A204.1 (cell line): Measurements from ENCODE around the gene TMEM18.
A peak's percentile ranks its signal among the peaks of the same experiment; 100 is the strongest.
"Not testable (repeated sequence)": the region's sequence is repeated elsewhere in the genome, so short reads cannot be mapped to it uniquely, and the experiment has no call there.

Experiments used
- FAIRE-seq: peaks from 2 replicates; lab custom pipeline; 2012; peaks lifted over from hg19 to GRCh38; lab: Jason Lieb, UNC

Gene TMEM18

DNA sequence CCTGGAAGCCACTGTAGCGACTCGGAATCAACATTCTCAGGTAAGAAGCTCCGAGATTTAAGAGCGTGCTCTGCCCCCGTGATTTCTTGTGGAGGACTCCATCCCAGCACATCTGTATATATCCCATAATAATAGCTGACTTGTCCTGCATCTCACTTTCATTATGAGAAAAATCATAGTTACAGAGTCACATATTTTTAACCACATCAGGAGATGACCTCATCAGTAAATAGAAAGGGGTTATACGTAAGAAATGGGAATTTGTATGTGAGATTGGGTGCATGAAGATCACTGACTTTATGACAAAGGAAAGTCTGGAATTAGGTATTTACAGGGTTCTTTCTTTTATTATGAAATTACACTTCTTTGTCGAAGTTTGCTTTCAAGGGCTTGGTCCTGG, 16.4 kb upstream of the TMEM18 start:
- no peak for FAIRE-seq

DNA sequence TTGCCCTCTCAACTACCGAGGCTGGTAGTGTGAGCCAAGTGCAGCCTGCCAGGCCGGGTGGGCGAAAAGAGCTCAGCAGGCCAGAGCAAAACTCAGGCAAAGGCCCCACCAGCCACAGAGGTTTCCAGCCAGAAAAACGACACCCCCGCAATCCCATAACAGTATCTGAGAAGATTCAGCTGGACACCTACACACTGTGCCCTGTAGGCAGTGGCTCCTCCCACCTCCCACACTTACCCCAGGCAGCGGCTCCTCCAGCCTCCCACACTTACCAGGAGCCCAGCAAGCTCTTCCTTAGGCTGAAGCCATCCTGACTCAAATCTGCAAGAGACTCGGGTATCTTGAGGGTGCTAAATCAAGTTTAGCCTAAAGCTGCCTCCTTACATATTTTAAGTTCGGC, 15.6 kb upstream of the TMEM18 start:
- FAIRE-seq = no peak

DNA sequence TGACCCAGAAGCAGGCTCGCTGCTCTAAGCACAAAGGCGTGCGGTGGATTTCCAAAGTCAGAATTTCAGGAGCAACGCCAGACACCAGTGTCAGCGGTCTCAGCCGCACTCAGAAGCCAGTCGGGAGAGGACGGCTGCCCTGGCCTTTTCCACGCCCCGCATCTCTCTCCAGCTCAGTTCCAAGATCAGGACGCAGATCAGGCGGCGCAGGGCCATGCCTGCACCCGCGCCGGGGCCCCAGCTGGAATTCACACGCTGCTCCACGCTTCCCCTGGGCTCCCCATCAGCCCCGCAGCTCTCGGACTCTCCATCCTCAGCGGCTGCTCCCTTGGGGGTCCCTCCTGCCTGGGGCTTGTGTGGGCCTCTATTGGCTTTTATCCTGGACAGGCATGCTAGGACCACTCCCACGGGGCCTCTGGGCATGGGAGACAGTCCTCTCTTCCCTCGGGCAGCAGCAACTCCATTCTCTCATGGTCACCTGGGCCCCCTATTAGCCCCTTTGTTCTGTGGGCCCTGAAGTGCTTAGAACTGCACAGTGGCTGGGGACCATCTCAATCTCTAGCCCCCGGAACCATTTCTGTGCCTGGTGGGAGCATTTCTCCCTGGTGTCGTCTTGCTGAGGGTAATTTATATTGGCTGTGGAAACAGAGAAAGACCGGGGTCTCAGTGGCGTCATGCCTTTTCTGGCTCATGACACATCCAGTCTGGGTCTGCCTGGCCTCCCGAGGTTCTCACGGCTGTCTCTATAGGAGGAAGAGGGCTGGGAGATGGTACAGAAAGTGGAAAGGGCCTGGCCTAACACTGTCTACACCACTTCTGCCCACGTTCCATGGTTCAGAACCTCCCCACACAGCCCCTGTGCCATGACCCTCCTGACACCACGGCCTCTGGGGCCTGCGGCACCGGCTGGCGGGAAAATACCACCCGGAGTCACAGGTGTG, 14.9 kb upstream of the TMEM18 start:
- no peak for FAIRE-seq

DNA sequence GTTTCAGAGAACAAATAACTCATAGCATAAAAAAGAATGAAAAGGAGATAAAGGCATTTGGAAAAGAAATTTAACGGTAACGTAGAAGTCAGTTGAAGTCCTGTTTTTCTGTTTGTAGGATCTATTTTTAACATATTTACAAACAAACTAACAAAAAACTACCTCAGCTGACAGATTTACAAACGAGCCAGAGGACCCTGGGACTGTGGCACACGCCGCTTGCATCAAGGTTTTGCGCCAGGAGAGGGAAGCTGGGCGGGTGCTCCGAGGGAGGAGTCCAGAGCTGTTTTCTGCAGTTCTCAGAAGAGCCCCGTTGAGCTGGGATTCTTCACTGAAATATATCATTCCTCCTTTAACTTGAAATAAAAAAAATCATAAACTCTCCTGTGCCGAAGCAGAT, 13.6 kb upstream of the TMEM18 start:
- no peak for FAIRE-seq

DNA sequence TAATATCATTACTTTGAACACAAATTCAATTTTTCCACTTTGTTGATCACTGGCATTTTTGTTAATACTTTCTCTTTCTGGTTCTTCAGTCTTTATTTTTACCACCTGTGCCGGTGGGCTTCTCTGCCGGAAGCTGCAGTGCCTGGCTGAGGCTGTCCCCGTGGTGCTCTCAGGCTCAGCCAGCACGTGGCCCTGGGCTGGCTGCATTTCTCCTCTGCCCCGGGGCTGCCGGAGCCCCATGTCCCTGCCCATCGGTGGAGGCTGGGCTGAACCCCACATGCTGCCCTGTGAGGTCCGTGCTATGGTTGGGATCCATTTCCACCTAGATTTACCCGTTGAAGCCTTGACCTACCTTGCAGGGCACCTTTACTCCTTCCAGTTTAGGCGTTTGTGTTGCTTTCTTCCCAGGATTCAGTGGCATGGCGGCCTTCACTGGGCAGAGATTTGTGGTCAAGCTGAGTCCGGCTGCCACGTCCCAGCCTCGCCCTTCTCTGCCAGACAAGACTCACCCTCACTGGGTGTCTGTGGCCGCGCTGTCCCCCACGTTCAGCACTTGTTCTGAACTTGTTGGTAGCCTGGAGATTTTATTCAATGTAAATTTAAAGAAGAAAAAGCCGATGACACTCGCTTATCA, 12.8 kb upstream of the TMEM18 start:
- FAIRE-seq = no peak

DNA sequence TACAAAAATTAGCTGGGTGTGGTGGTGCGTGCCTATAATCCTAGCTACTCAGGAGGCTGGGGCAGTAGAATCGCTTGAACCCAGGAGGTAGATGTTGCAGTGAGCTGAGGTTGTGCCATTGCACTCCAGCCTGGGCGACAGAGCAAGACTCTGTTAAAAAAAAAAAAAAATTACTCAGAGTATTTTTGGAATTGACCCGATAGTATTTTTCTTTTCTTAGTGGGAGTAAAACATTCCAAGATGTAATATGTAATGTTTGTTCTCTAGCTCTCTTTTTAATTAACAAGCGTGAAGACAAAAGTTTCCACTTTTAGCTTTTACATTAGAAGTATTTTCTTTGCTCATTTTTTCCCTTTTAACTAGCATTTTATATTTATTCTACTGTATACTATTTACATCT, 12.0 kb upstream of the TMEM18 start:
- FAIRE-seq = no peak

DNA sequence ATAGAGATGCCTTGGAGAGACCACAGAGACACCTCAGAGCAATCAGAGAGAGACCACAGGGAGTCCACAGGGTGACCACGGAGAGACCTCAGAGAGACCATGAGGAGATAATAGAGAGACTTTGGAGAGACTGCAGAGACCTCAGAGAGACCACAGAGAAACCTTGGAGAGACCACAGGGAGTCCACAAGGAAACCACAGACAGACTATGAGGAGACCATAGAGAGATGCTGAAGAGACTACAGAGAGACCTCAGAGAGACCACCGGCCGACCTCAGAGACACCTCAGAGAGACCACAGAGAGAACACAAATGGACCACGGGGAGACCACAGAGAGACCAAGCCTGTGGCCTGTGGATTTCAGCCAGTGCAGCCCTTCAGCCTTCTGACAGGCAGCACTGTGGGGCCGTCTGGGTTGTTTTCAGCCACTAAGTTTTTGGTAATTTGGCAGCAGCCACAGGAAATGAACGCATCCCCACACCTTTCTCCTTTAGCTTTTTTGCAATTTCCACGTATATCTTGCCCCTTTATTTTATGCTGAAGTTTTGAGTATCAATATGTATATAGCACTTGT, 11.4 kb upstream of the TMEM18 start:
- no peak for FAIRE-seq

DNA sequence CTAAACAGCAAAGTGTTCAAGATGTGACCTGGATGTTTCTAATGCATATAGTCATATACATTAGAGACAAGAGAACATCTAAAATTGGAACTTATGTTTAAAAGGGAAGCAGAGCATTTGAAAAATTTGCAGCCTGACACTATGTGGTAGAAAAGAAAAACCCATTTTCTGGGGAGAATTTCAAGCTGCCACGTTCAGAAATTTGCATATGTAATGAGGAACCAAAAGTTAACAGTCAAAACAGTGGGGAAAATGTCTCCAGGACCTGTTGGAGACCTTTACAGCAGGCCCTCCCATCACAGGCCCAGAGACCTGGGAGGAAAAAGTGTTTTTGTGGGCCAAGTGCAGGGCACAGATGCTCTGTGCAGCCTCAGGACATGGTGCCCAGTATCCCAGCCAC, 8.2 kb upstream of the TMEM18 start:
- no peak for FAIRE-seq

DNA sequence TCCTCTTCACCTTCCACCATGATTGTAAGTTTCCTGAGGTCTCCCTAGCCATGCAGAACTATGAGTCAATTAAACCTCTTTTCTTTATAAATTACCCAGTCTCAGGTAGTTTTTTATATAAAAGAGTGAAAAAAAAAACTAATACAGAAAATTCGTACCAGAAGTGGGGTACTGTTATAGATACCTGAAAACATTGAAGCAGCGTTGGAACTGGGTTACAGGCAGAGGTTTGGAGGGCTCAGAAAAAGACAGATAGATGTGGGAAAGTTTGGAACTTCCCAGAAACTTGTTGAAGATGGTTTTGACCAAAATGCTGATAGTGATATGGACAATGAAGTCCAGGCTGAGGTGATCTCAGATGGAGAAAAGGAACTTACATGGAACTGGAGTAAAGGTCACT, 7.7 kb upstream of the TMEM18 start:
- not testable (repeated sequence) for FAIRE-seq

DNA sequence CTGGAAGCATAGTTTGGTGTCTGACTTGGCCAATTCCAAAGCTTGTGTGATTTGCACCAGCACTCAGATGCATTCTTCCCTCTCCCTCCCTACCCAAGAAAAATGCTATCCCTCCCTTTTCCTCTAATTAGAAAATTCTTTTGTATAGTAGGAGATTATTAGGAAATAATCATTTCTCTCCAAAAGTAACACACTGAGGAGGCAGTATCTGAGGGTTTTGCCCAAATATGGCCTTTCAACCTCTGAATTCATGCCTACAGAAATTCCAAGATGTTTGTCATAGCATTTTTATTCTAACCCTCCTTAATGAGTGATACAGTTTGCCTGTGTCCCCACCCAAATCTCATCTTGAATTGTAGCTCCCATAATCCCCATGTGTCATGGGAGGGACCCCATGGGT, 5.0 kb upstream of the TMEM18 start:
- FAIRE-seq = no peak

DNA sequence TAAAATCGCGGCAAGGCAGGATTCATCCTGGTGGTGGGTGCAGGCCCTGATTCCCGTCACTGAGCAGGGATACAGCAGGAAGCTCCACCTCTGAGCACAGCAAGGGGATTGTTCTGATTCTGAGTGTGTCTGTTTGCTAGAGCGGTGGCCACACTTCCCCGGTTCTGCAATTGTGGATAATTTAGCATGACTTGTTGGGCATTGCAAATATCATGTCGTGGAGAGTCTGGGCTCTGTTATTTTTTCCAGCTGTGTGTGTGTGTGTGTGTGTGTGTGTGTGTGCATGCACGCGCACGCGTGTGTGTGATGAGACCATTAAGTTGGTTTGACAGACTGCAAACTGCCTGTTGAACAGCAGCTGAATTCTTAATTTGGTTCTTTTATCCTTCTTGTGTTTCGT, 4.1 kb upstream of the TMEM18 start:
- FAIRE-seq = no peak

DNA sequence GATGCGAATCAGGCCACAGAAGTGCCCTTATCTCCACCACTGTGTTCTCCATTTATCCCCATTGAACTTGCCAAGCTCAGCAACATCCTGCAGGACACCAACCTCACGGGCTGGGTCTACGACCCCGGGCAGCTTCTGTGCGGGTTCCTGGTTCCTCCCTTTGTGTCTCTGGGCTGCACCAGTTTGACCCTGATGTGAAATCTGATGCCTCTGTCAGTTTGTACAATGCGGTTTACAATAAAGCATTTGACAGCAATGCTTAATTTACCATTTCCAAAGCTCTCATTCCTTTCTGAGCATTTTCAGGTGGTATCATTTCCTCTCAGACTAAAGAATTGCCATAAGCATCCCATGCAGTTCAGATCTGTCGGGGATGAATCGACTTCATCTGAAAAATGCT, 3.3 kb upstream of the TMEM18 start:
- FAIRE-seq = no peak

DNA sequence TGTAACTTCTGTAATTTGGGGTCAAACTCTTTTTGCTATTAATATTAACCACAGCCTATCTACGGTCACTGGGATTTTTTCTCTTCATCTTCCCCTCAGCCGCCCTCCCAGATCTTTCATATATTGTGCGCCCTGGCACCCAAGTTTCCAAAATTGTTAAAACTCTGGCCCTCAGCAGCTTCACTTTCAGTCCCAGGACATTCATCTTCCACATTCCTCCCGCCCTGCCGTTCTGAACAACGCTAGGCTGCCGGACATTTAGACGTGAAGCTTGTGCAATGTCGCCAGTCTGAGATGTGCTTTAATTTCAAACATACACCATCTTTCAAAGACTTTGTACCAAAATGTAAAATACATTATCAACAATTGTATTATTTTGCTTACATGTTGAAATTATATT, 1.8 kb upstream of the TMEM18 start:
- no peak for FAIRE-seq

DNA sequence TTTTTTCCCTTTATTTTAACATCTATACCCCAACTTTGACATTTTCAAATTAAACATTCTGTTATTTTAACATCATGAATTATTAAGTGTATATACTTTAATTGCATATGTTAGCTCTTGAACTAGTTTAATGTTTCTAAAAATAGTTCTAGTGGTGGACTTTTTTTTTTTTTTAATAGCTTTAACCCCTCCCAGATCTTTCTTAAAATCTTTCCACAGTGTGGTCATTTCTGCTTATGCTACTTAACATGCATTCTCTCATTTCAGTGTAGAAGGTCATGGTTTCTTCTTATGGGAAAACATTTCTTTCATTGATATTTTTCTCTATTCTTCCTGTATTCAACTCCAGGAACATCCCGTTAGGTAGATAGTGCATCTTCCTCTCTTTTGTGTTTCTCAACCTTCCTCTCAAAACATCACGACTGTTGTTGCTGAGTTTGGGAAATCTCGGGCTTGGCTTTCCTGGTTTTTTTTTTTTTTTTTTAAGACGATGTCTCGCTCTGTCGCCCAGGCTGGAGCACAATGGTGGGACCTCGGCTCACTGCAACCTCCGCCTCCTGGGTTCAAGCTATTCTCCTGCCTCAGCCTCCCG, 849 bp upstream of the TMEM18 start:
- no peak for FAIRE-seq

DNA sequence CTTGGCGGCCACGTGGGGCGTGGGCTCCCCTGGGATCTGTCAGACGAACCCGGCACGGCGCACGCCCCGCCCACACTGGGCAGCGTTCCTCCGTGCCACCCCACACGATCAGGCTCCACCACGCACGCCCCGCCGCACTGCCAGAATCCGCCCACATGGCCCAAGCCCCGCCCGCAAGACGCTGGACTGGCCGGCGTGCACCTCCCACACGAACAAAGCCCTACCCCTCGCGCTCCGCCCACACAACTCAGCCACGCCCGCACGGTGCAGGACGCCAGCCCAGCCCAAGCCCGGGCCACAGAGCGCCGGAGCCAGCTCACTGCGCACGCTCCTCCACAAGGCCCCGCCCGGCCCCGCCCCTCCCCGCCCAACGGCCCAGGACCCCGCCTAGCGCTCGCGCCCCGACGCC, 555 bp downstream of the TMEM18 start:
- peak; percentile 82 for FAIRE-seq

DNA sequence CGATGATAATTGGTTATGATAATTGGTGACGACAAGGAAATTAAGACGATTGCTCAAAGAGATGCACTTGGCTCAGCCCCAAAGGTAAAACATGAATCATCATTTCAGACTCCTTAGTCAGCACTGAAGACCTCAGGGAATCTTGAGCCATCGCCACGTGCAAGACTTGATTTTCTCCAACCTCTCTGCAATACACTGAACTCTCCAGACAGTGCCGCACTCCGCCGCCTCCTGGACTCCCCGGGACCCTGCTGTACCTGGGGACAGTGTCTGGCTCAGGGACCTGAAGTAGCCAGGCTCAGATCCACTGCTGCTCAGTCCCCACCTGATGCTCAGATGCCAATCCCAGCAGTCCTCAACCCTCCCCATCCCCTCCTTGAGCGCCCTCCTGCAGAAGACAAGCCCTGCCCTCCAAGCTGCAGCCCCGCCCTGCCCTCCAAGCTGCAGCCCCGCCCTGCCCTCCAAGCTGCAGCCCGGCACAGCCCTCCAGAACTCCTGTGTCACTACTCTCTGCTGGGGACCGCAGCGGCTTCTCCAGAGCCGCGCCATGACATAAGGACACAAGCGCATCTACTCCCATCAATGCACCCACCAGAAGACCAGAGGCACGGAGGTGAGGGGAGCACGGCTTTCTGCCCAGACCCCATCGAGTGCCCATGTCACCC, 1.1 kb downstream of the TMEM18 start:
- FAIRE-seq = no peak

DNA sequence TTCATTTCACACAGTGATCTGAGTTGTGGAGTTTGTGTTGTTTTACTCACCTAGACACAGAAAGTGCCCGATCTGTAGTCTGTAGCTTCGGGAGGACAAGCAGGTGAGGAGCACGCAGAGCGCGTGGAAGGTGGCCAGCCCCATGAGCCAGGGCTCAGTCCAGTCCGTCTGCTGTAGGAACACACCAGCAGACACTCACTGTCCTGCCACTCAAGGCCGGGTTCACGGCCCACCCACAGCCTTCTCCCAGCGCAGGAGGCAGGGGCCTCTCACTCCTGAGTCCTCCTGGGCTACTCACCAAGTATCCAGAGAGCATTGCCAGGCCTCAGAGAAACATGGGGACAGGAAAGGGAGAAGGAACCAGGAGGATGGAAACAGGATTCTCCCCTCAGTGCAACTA, 1.7 kb downstream of the TMEM18 start:
- no peak for FAIRE-seq

DNA sequence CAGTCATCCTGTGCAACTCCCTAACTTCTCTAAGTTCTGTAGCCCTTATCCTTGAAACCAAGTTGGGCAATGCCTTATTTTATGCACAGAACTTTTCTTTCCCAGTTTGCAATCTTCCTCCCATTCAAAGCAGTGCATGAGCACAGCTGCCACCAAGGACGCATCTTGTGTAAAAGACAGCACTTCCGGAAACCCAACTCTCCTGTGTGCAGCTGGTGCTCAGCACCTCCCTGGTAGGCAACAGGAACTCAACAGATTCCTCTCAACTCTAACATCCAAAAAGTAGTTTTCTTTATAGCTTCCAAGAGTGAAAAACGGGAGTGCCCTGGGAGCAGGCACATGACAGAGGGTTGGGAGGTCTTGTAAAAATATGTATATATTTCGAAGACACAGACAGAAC, 2.2 kb downstream of the TMEM18 start:
- FAIRE-seq = no peak

DNA sequence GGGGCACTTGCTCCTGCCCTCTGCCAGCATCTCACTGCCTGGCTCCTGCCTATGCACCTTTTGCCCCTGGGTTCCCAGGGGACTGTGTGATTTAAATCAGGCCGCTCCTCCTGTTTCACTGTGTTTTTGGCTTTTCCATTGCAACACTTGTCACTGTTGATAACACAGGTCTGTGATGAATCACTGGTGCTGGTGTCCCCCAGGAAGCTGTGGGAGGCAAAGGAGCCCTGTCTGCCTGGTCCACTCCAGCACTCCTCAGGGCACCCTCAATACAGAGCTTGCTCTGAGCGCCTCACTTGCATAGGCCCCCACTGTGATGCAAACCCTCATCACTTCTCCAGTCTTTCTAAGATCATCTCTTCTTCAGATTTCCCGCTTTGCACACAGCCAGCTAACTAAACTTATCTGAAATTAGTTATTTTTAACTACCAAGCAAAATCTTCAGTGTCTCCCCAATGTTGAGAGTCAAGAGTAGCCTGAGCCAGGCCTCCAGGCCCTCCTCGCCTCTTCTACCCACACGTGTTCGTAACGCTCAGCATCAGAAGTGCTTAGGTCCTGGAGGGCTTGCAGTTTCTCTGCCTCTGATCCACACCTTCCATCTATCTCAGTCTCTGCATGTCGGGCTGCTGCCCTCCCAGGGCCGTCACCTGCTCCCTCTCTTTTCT, 2.8 kb downstream of the TMEM18 start:
- no peak for FAIRE-seq

DNA sequence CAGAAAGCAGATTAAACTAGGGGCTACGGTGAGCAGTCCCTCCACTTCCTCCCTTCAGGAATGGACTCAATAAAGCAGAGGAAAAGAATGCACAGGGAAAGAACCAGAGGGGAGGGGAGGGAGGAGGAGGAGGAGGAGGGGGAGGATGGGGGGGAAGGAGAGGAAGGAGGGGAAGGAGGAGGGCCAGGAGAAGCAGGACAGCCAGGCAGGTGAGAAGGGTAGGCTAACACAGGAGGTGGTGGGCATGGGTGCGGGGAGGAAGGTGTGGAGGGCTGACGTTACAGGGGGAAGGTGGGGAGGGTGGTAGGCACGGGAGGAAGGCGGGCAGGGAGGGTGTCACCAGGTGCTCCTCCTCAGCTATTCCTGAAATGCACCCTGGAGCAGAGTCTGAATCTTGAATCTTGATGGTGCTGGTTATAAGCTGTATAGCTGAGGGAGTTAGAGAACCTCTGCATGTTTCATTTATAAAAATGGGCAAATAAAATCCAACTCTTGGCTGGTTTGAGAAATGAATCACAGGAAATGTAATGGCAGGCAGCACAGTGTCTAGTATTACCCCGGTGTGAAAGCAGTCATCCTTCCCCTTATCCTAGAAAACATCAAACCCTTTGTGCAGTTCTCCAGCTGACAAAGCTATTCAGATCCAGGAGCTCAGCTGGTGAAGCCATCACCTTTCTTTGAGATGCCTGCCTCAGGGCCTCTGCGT, 3.4 kb downstream of the TMEM18 start:
- FAIRE-seq = no peak

DNA sequence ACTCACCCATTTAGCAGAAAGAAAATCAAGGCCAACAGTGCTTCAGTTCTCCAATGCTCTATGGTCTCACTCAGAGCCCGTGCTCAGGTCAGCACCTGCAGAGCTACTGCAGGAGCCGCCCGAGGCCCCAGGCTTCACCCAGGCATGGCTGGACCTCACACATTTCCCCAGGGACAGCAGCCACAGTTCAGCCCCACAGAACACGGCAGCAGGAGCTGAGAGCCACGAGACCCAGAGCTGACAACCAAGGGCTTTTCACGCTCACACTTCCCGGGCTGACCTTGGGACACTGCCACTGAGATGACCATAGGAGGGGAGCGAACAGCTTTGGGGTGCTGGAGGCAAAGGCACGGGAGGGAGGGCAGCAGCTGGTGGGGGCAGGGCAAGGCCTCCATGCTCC, 4.2 kb downstream of the TMEM18 start:
- FAIRE-seq = no peak

DNA sequence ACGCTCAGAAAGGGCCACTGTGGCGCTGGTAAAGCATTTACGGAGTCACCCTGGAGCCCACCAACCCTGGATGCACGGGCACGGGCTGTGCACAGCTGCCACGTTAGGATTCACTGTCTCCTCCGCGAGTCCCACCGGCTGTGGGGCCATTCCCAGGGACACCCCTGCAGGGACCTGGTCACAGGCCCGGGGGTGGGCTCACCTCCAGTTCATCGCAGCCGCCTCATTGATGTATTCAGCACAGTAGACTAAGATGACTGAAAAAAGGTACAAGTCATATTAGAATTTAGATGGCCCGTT, 4.7 kb downstream of the TMEM18 start:
- FAIRE-seq = no peak
